Endodermal cell (in vitro differentiated cells): Measurements from ENCODE around the gene GLA. TPM values are rescaled to one million over a fixed set of nuclear protein-coding genes. Genes with fewer than 3 reads are reported as not detected.

Experiments used
- DNase-seq: peaks from one replicate; pipeline ENCODE4 v3.0.0-alpha.2; 2017
- H3K27ac ChIP-seq: 2 replicates; pipeline ENCODE4 v1.5.1; 2013; ENCODE audit warnings: mild to moderate bottlenecking, low read depth, low read length, moderate library complexity
- H3K27me3 ChIP-seq: 2 replicates; pipeline ENCODE4 v1.6.1; 2013; ENCODE audit warnings: mild to moderate bottlenecking, low read length, moderate library complexity; ENCODE audit not compliant: insufficient read depth, control insufficient read depth, poor library complexity, severe bottlenecking
- H3K36me3 ChIP-seq: 2 replicates; pipeline ENCODE4 v1.7.0; 2013; ENCODE audit warnings: mild to moderate bottlenecking, low read length, moderate library complexity; ENCODE audit not compliant: control insufficient read depth, insufficient read depth
- H3K4me1 ChIP-seq: one replicate; pipeline ENCODE4 v1.7.0; 2013; ENCODE audit warnings: low read length; ENCODE audit not compliant: control insufficient read depth, insufficient read depth
- H3K4me3 ChIP-seq: 2 replicates; pipeline ENCODE4 v1.5.1; 2013; ENCODE audit warnings: mild to moderate bottlenecking, low read length, moderate library complexity
- H3K9ac ChIP-seq: 2 replicates; pipeline ENCODE4 v1.6.1; 2013; ENCODE audit warnings: mild to moderate bottlenecking, low read length, moderate library complexity; ENCODE audit not compliant: poor library complexity, severe bottlenecking; ENCODE audit errors: extremely low read depth
- H3K9me3 ChIP-seq: 2 replicates; pipeline ENCODE4 v1.6.1; 2013; ENCODE audit warnings: mild to moderate bottlenecking, low read length, moderate library complexity; ENCODE audit not compliant: control insufficient read depth
- H3K27ac Mint-ChIP-seq: 2 replicates; pipeline ENCODE4 v1.8.0; 2020; ENCODE audit warnings: mixed read lengths
- H3K27me3 Mint-ChIP-seq: 2 replicates; pipeline ENCODE4 v1.8.0; 2021; ENCODE audit warnings: mild to moderate bottlenecking, mixed read lengths; ENCODE audit not compliant: insufficient read depth
- H3K36me3 Mint-ChIP-seq: 2 replicates; pipeline ENCODE4 v1.8.0; 2020; ENCODE audit warnings: low read depth, mixed read lengths
- H3K4me1 Mint-ChIP-seq: 2 replicates; pipeline ENCODE4 v1.8.0; 2020; ENCODE audit warnings: mixed read lengths
- H3K4me3 Mint-ChIP-seq: 2 replicates; pipeline ENCODE4 v1.8.0; 2020; ENCODE audit warnings: mild to moderate bottlenecking, moderate library complexity, mixed read lengths
- H3K9me3 Mint-ChIP-seq: 2 replicates; pipeline ENCODE4 v1.8.0; 2020; ENCODE audit warnings: mild to moderate bottlenecking, mixed read lengths
- CTCF ChIP-seq: fragments of 200-600 bp; sonication (generic); conservative IDR thresholded peaks from 2 replicates; pipeline ENCODE4 v1.5.0; 2021; ENCODE audit warnings: antibody characterized with exemption, mild to moderate bottlenecking
- WGBS, 2 experiments: methylation state at CpG; one replicate each; pipeline versions ENCODE4 v1.1.5 to v1.1.7; 2013; ENCODE audit warnings: missing lambda C conversion rate in 2 of 2, mixed read lengths in 1 of 2; ENCODE audit not compliant: insufficient coverage in 1 of 2, insufficient read length in 1 of 2; 5-methylcytosine and 5-hydroxymethylcytosine counted together
- total RNA-seq, 2 donors: library from RNA; stranded (reverse); fragmentation: NEBNext Ultra II Directional in 1 of 2; extraction: Animal tissue kit (Norgen Biotek cat#: 25700) in 1 of 2; gene quantifications; 2 replicates in 1 of 2; 3 replicates in 1 of 2; pipeline ENCODE4 v1.2.1, GENCODE V29; 2021

Gene GLA
- total RNA-seq, 2 donors from 2014 or later = 33.2 to 35.9 TPM

- Mint-ChIP-seq H3K27me3 (no peaks in the 10 kb centered on the region), H3K4me1 (peaks cover 25% of the 10 kb centered on the region), H3K9me3 (peaks cover 55% of the 10 kb centered on the region), H3K4me3 (peak overlapping the region; percentile 80), H3K36me3 (peaks cover 26% of the 10 kb centered on the region), H3K27ac (peak overlapping the region; percentile 99)
- WGBS, 2 experiments = 90% methylated on average over 4 of the region's 4 CpGs; no CpG with 5 or more reads in 1 of the 2 experiments
- Histone ChIP-seq H3K4me3 (no peak overlapping the region), H3K9me3 (no peaks in the 10 kb centered on the region), H3K36me3 (peaks cover 9% of the 10 kb centered on the region), H3K4me1 (peaks cover 3% of the 10 kb centered on the region), H3K9ac (no peak overlapping the region), H3K27me3 (no peaks in the 10 kb centered on the region), H3K27ac (no peak overlapping the region)
- TF ChIP-seq CTCF = no peak
- no peak for DNase-seq
Measured at GRCh38 chrX:101417190-101417589, 9.5 kb upstream of the GLA start.

GRCh38 chrX:101416691-101417090 lies 9.0 kb upstream of the GLA start:
- H3K27me3 Mint-ChIP-seq = no peaks in the 10 kb centered on the region
- H3K27ac Mint-ChIP-seq = no peak overlapping the region
- 93% methylated on average over 7 of the region's 7 CpGs; no CpG with 5 or more reads in 1 of the 2 experiments for WGBS, 2 experiments
- no peaks in the 10 kb centered on the region for H3K9me3 ChIP-seq
- H3K4me3 ChIP-seq = no peak overlapping the region
- DNase-seq = no peak
- peaks cover 25% of the 10 kb centered on the region for H3K4me1 Mint-ChIP-seq
- H3K36me3 ChIP-seq = peaks cover 14% of the 10 kb centered on the region
- H3K36me3 Mint-ChIP-seq = peaks cover 29% of the 10 kb centered on the region
- peaks cover 3% of the 10 kb centered on the region for H3K4me1 ChIP-seq
- H3K9me3 Mint-ChIP-seq = peaks cover 58% of the 10 kb centered on the region
- no peak overlapping the region for H3K4me3 Mint-ChIP-seq
- no peak for TF ChIP-seq CTCF
- H3K27ac ChIP-seq = no peak overlapping the region
- H3K9ac ChIP-seq = no peak overlapping the region
- H3K27me3 ChIP-seq = no peaks in the 10 kb centered on the region

- H3K27ac ChIP-seq = no peak overlapping the region
- H3K36me3 ChIP-seq = peaks cover 14% of the 10 kb centered on the region
- WGBS, 2 experiments = 71 to 87% methylated on average over 5 to 9 of the region's 12 CpGs
- H3K4me3 ChIP-seq = no peak overlapping the region
- H3K9ac ChIP-seq = no peak overlapping the region
- Mint-ChIP-seq H3K4me1 (peaks cover 25% of the 10 kb centered on the region), H3K9me3 (peaks cover 51% of the 10 kb centered on the region), H3K36me3 (peaks cover 22% of the 10 kb centered on the region), H3K27ac (peak overlapping the region; percentile 88), H3K4me3 (no peak overlapping the region), H3K27me3 (no peaks in the 10 kb centered on the region)
- H3K9me3 ChIP-seq = no peaks in the 10 kb centered on the region
- peaks cover 3% of the 10 kb centered on the region for H3K4me1 ChIP-seq
- H3K27me3 ChIP-seq = no peaks in the 10 kb centered on the region
- peak; percentile 59 for DNase-seq
- peak; percentile 81 for TF ChIP-seq CTCF
Measured at GRCh38 chrX:101415180-101416145, 7.7 kb upstream of the GLA start.
